A549 (cell line): ENCODE results near the gene TMEM259. TPM values are rescaled to one million over a fixed set of nuclear protein-coding genes. Genes with fewer than 3 reads are reported as not detected.
A peak's percentile ranks its signal among the peaks of the same experiment; 100 is the strongest.

Source experiments
- ATAC-seq, 2 experiments: fragments of 200-7000 bp in 1 of 2; fragments of >200 bp in 1 of 2; cut with Nextera tagmentation in 1 of 2; cut with Tn5 transposase in 1 of 2; 3 replicates each; pipeline versions ENCODE4 v1.8.0 to v1.9.1; 2018 to 2020; ENCODE audit warnings: mild to moderate bottlenecking in 1 of 2, moderate library complexity in 1 of 2
- CTCF ChIA-PET: fragments of 300-600 bp; sonication (Branson Sonifier 250); formaldehyde crosslinking; extraction: SDS; loops from one replicate; lab custom pipeline; 2021; ENCODE audit warnings: antibody characterized with exemption, inconsistent platforms; lab: Yijun Ruan, JAX
- POLR2A ChIA-PET: fragments of 350-600 bp; formaldehyde crosslinking; extraction: SDS; loops from one replicate; lab custom pipeline; 2021; ENCODE audit warnings: antibody characterized with exemption, inconsistent platforms; lab: Yijun Ruan, JAX
- DNase-seq, 2 experiments: peaks; one replicate each; pipeline versions ENCODE4 v3.0.0 to v3.0.0-alpha.2; 2011 to 2016; ENCODE audit warnings: low read depth in 1 of 2, low spot score in 1 of 2
- FAIRE-seq: peaks from 2 replicates; lab custom pipeline; 2011; peaks lifted over from hg19 to GRCh38; lab: Jason Lieb, UNC
- H3K27ac ChIP-seq, 2 experiments: fragments of >200 bp; sonication (Bioruptor Twin); formaldehyde crosslinking; 3 replicates each; pipeline ENCODE4 v1.5.1; 2016 to 2017
- H3K4me1 ChIP-seq: fragments of >200 bp; sonication (Bioruptor Twin); formaldehyde crosslinking; 3 replicates; pipeline ENCODE4 v1.6.1; 2016
- H3K4me2 ChIP-seq: fragments of >200 bp; sonication (Bioruptor Twin); formaldehyde crosslinking; 3 replicates; pipeline ENCODE4 v1.6.1; 2016
- H3K4me3 ChIP-seq: fragments of >200 bp; sonication (Bioruptor Twin); formaldehyde crosslinking; 3 replicates; pipeline ENCODE4 v1.5.1; 2016
- H3K9me3 ChIP-seq: fragments of >200 bp; sonication (Bioruptor Twin); formaldehyde crosslinking; 3 replicates; pipeline ENCODE4 v1.6.1; 2016
- CBX2 ChIP-seq: fragments of 200-600 bp; sonication (generic); IDR thresholded peaks from 2 replicates; pipeline ENCODE4 v1.6.1; 2016; ENCODE audit warnings: low read depth, mild to moderate bottlenecking, borderline replicate concordance
- CBX8 ChIP-seq: fragments of 200-600 bp; sonication (generic); IDR thresholded peaks from 2 replicates; pipeline ENCODE4 v1.6.1; 2016
- CEBPB ChIP-seq, 2 experiments: fragments of >200 bp in 1 of 2; sonication (Bioruptor Twin) in 1 of 2; formaldehyde crosslinking in 1 of 2; IDR thresholded peaks; 2 replicates each; pipeline ENCODE4 v1.6.1; 2012 to 2016
- CHD2 ChIP-seq: fragments of 150-350 bp; IDR thresholded peaks from 2 replicates; pipeline ENCODE4 v1.6.1; 2014; ENCODE audit warnings: low read length; ENCODE audit not compliant: partially characterized antibody
- CTCF ChIP-seq: fragments of >200 bp; sonication (Bioruptor Twin); formaldehyde crosslinking; IDR thresholded peaks from 3 replicates; pipeline ENCODE4 v1.5.1; 2016
- EP300 ChIP-seq, 2 experiments: fragments of >200 bp; sonication (Bioruptor Twin); formaldehyde crosslinking; IDR thresholded peaks; 2 replicates in 1 of 2; 3 replicates in 1 of 2; pipeline ENCODE4 v1.6.1; 2016 to 2017
- ESRRA ChIP-seq: fragments of 150-350 bp; IDR thresholded peaks from 2 replicates; pipeline ENCODE4 v1.6.1; 2014; ENCODE audit warnings: mild to moderate bottlenecking, low read length, borderline replicate concordance
- FOSB ChIP-seq: fragments of 250-450 bp; sonication (Bioruptor Pico); IDR thresholded peaks from 2 replicates; pipeline ENCODE4 v1.5.0; 2020; ENCODE audit warnings: mild to moderate bottlenecking, moderate library complexity
- FOSL2 ChIP-seq, 2 experiments: fragments of 450-650 bp in 1 of 2; fragments of >200 bp in 1 of 2; sonication (Bioruptor Twin) in 1 of 2; formaldehyde crosslinking; IDR thresholded peaks; 2 replicates each; pipeline versions ENCODE4 v1.5.0 to v1.6.1; 2016 to 2020; ENCODE audit warnings: mild to moderate bottlenecking in 1 of 2, moderate library complexity in 1 of 2
- FOXS1 ChIP-seq: fragments of 250-450 bp; sonication (Bioruptor Pico); IDR thresholded peaks from 2 replicates; pipeline ENCODE4 v1.5.0; 2020; ENCODE audit warnings: mild to moderate bottlenecking, moderate library complexity
- HEYL ChIP-seq: fragments of 250-450 bp; sonication (Bioruptor Pico); IDR thresholded peaks from 2 replicates; pipeline ENCODE4 v1.8.0; 2021; ENCODE audit warnings: mild to moderate bottlenecking, moderate library complexity
- HOXB13 ChIP-seq: fragments of 250-450 bp; sonication (Bioruptor Pico); IDR thresholded peaks from 2 replicates; pipeline ENCODE4 v1.5.0; 2020; ENCODE audit warnings: low read depth, mild to moderate bottlenecking, moderate library complexity
- JUN ChIP-seq, 2 experiments: fragments of >200 bp; sonication (Bioruptor Twin); formaldehyde crosslinking; IDR thresholded peaks; 2 replicates in 1 of 2; 3 replicates in 1 of 2; pipeline ENCODE4 v1.6.1; 2016 to 2017
- JUNB ChIP-seq: fragments of >200 bp; sonication (Bioruptor Twin); formaldehyde crosslinking; IDR thresholded peaks from 2 replicates; pipeline ENCODE4 v1.6.1; 2016
- MAFK ChIP-seq: fragments of 450-650 bp; IDR thresholded peaks from 2 replicates; pipeline ENCODE4 v1.6.1; 2014; ENCODE audit not compliant: partially characterized antibody
- PHF8 ChIP-seq: fragments of 200-600 bp; sonication (generic); IDR thresholded peaks from 2 replicates; pipeline ENCODE4 v1.6.1; 2016; ENCODE audit warnings: low read depth, mild to moderate bottlenecking, antibody characterized with exemption, moderate library complexity, borderline replicate concordance
- RFX5 ChIP-seq: fragments of 450-650 bp; IDR thresholded peaks from 2 replicates; pipeline ENCODE4 v1.7.1; 2014; ENCODE audit warnings: antibody characterized with exemption, mild to moderate bottlenecking, moderate library complexity
- TFCP2L1 ChIP-seq: fragments of 250-450 bp; sonication (Bioruptor Pico); IDR thresholded peaks from 2 replicates; pipeline ENCODE4 v1.5.0; 2021; ENCODE audit warnings: mild to moderate bottlenecking
- ZFP36 ChIP-seq: fragments of 450-650 bp; IDR thresholded peaks from 2 replicates; pipeline ENCODE4 v1.6.1; 2014; ENCODE audit warnings: borderline replicate concordance; ENCODE audit not compliant: partially characterized antibody
- ZNF302 ChIP-seq: fragments of 250-450 bp; sonication (Bioruptor Pico); IDR thresholded peaks from 2 replicates; pipeline ENCODE4 v1.9.0; 2021; ENCODE audit warnings: inconsistent platforms, mild to moderate bottlenecking, moderate library complexity
- ZSCAN20 ChIP-seq: fragments of 250-450 bp; sonication (Bioruptor Pico); IDR thresholded peaks from 2 replicates; pipeline ENCODE4 v1.8.0; 2022; ENCODE audit warnings: mild to moderate bottlenecking, moderate library complexity
- WGBS: methylation state at CpG from one replicate; pipeline ENCODE4 v1.1.6; 2017; ENCODE audit errors: missing lambda C conversion rate; 5-methylcytosine and 5-hydroxymethylcytosine counted together
- polyA plus RNA-seq, 4 experiments: library from polyadenylated mRNA; depleted of rRNA in 3 of 4; stranded (reverse); fragments of >200 nt; fragmentation: RNase III in 1 of 4; extraction: RNeasy Plus Mini Kit Qiagen cat#74134 plus additional on column Dnase treatment in 1 of 4; gene quantifications; 2 replicates in 3 of 4; 3 replicates in 1 of 4; pipeline ENCODE4 v1.2.3, GENCODE V29; 2011 to 2017
- TF ChIP-seq, protein P1 (sequence below): fragments of 450-650 bp; IDR thresholded peaks from 2 replicates; pipeline ENCODE4 v1.6.1; 2014; ENCODE audit warnings: antibody characterized with exemption

Gene TMEM259
- polyA plus RNA-seq, 2 of the 4 experiments (the other 2 are of a cell fraction) = 45.6 to 78.3 TPM

GRCh38 chr19:1019616-1019961 lies 1.3 kb downstream of the TMEM259 start:
- ChIA-PET POLR2A (no interaction called here), CTCF (interaction anchor here (1.2 to 1.5 kb wide), 3 partner anchors 97 to 224 kb away, joined by 3 to 6 read pairs (median 4); no protein-coding TSS in a partner anchor)
- 81% methylated on average over 16 of the region's 18 CpGs for WGBS
- no peak for DNase-seq
- no peak for FAIRE-seq
- H3K4me2 ChIP-seq = peak overlapping the region; percentile 92
- TF ChIP-seq CBX2 = no peak
- no peak for TF ChIP-seq ZNF302 (CRISPR knock-in tag)
- no peak for TF ChIP-seq EP300 (IDR thresholded peaks at IDR 0.05)
- TF ChIP-seq TFCP2L1 (CRISPR knock-in tag) = no peak
- no peak for TF ChIP-seq RFX5
- no peak for TF ChIP-seq JUN (IDR thresholded peaks at IDR 0.05)
- TF ChIP-seq JUNB = no peak
- no peak for TF ChIP-seq ZSCAN20 (CRISPR knock-in tag)
- no peak for TF ChIP-seq HOXB13 (CRISPR knock-in tag)
- TF ChIP-seq CTCF = no peak
- TF ChIP-seq ESRRA = no peak
- TF ChIP-seq HEYL (CRISPR knock-in tag) = no peak
- TF ChIP-seq CEBPB (IDR thresholded peaks at IDR 0.05) = no peak
- no peak for TF ChIP-seq FOXS1
- no peak for TF ChIP-seq PHF8
- no peak for TF ChIP-seq FOSL2 (IDR thresholded peaks at IDR 0.05)
- no peak for TF ChIP-seq FOSL2 (CRISPR knock-in tag; IDR thresholded peaks at IDR 0.05)
- H3K9me3 ChIP-seq = no peaks in the 10 kb centered on the region
- H3K4me3 ChIP-seq = peak overlapping the region; percentile 81
- no peak for ATAC-seq
- peak overlapping the region; percentile 95 to 98 for H3K27ac ChIP-seq
- H3K4me1 ChIP-seq = peaks cover 38% of the 10 kb centered on the region

GRCh38 chr19:1018932-1019615 lies 1.8 kb downstream of the TMEM259 start:
- WGBS = 69% methylated on average over 7 of the region's 17 CpGs
- no peak for DNase-seq
- peak overlapping the region; percentile 92 for H3K4me2 ChIP-seq
- H3K4me3 ChIP-seq = peak overlapping the region; percentile 81; the same call in 2 of the 3 replicates
- no peak for ATAC-seq
- H3K4me1 ChIP-seq = peaks cover 38% of the 10 kb centered on the region
- TF ChIP-seq MAFK = no peak
- TF ChIP-seq FOSB (CRISPR knock-in tag) = no peak
- no peak for TF ChIP-seq ZFP36
- TF ChIP-seq HOXB13 (CRISPR knock-in tag) = no peak
- TF ChIP-seq, protein P1, sequence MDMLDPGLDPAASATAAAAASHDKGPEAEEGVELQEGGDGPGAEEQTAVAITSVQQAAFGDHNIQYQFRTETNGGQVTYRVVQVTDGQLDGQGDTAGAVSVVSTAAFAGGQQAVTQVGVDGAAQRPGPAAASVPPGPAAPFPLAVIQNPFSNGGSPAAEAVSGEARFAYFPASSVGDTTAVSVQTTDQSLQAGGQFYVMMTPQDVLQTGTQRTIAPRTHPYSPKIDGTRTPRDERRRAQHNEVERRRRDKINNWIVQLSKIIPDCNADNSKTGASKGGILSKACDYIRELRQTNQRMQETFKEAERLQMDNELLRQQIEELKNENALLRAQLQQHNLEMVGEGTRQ = no peak
- no peak for TF ChIP-seq FOSL2 (IDR thresholded peaks at IDR 0.05)
- TF ChIP-seq FOSL2 (CRISPR knock-in tag; IDR thresholded peaks at IDR 0.05) = no peak
- TF ChIP-seq CBX8 = no peak
- no peak for TF ChIP-seq CHD2
- ChIA-PET POLR2A (no interaction called here), CTCF (interaction anchor here (1.2 to 1.5 kb wide), 3 partner anchors 97 to 225 kb away, joined by 3 to 6 read pairs (median 4); no protein-coding TSS in a partner anchor)
- no peak for FAIRE-seq
- H3K9me3 ChIP-seq = no peaks in the 10 kb centered on the region
- peak overlapping the region; percentile 10 to 98; a peak in 5 of 6 replicates for H3K27ac ChIP-seq
